H1 (cell line): ENCODE measurements around the gene MSANTD2. TPM values are rescaled to one million over a fixed set of nuclear protein-coding genes. Genes with fewer than 3 reads are reported as not detected.

Experiments used
- CBX8 ChIP-seq: fragments of 300-800, 300-1000 bp; sonication (generic); IDR thresholded peaks from 2 replicates; pipeline ENCODE4 v1.7.1; 2016; ENCODE audit warnings: low read depth, low read length, borderline replicate concordance
- RXRA ChIP-seq: IDR thresholded peaks from 2 replicates; pipeline ENCODE4 v1.6.1; 2011; ENCODE audit warnings: low read depth, mild to moderate bottlenecking, low read length, moderate library complexity; ENCODE audit not compliant: insufficient read depth
- TCF12 ChIP-seq: IDR thresholded peaks from 2 replicates; pipeline ENCODE4 v1.6.1; 2011; ENCODE audit warnings: low read depth, mild to moderate bottlenecking, low read length
- polyA plus RNA-seq, 7 experiments: library from polyadenylated mRNA; depleted of rRNA in 3 of 7; stranded (reverse) in 5 of 7; unstranded in 2 of 7; fragments of >200 nt in 5 of 7; fragments of 200-250 nt in 2 of 7; gene quantifications; 1 replicate in 5 of 7; 2 replicates in 1 of 7; 4 replicates in 1 of 7; pipeline versions ENCODE4 v1.2.1 to v1.2.3, GENCODE V29; 2011 to 2013; ENCODE audit warnings: missing spikeins in 2 of 7, mixed read lengths in 2 of 7
- total RNA-seq: library from RNA; stranded (reverse); fragmentation: NEBNext Ultra II Directional; extraction: Animal tissue kit (Norgen Biotek cat#: 25700); gene quantifications from 2 replicates; pipeline ENCODE4 v1.2.1, GENCODE V29; 2021

MSANTD2 gene
- total and polyA plus RNA-seq, 2 of the 8 experiments (the other 6 are each of a cell fraction or from before 2014, with no cell fraction given), result 8.2 to 15.9 TPM

DNA sequence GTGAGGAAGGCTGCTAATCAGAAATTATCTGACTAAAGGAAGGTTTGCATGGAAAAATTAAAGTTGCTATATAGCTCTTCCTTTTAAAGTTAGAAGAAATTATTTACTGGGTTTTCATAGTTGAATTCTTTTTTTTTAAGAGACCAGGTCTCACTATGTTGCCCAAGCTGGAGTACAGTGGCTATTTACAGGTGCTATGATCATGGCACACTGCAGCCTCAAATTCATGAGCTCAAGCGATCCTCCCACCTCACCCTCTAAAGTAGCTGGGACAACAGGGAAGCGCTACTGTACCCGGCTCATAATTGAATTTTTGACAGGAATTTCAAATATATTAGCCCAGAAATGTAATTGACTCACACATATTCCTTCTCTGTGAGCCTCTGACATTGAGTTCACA, 3.9 kb downstream of the MSANTD2 start (continued):
- TF ChIP-seq RXRA (no peak), TCF12 (no peak), CBX8 (no peak)
